GM19023 (cell line): ENCODE data around the gene TCN2.
A peak's percentile ranks its signal among the peaks of the same experiment; 100 is the strongest.
"Not testable (repeated sequence)": the region's sequence is repeated elsewhere in the genome, so short reads cannot be mapped to it uniquely, and the experiment has no call there.

ENCODE experiments used
- ATAC-seq: cut with Tn5 transposase; IDR thresholded peaks from one replicate; pipeline ENCODE4 v1.9.1; 2021; ENCODE audit warnings: mild to moderate bottlenecking, moderate library complexity; ENCODE audit not compliant: unreplicated experiment

The TCN2 gene

GRCh38 chr22:30575859-30576258, 31.1 kb upstream of the TCN2 start:
- ATAC-seq, result no peak

- ATAC-seq, result no peak
These were observed 28.5 kb upstream of the TCN2 start for GRCh38 chr22:30578481-30578880.

GRCh38 chr22:30580896-30581295, 26.1 kb upstream of the TCN2 start:
- ATAC-seq, result no peak

- ATAC-seq, result no peak
These were observed 24.9 kb upstream of the TCN2 start for GRCh38 chr22:30582051-30582450.

- ATAC-seq, result no peak
These were observed 24.0 kb upstream of the TCN2 start for GRCh38 chr22:30582788-30583545.

GRCh38 chr22:30584441-30584840, 22.5 kb upstream of the TCN2 start:
- ATAC-seq, result no peak

GRCh38 chr22:30586414-30586813, 20.6 kb upstream of the TCN2 start:
- ATAC-seq, result no peak

- ATAC-seq, result no peak
These were observed 15.8 kb upstream of the TCN2 start for GRCh38 chr22:30591191-30591587.

- peak; percentile 98 for ATAC-seq
These were observed 15.2 kb upstream of the TCN2 start, which contains the start of gene PES1 for GRCh38 chr22:30591588-30592359. TSS of gene PES1 (minus strand) at chr22:30591910. CDS start at chr22:30591833, 77 bp downstream.

- ATAC-seq, result not testable (repeated sequence)
These were observed 14.6 kb upstream of the TCN2 start for GRCh38 chr22:30592360-30592713.

- ATAC-seq, result no peak
These were observed 10.8 kb upstream of the TCN2 start for GRCh38 chr22:30596199-30596598.

- ATAC-seq, result no peak
These were observed 10.1 kb upstream of the TCN2 start for GRCh38 chr22:30596886-30597285.

- ATAC-seq, result no peak
These were observed 8.0 kb upstream of the TCN2 start for GRCh38 chr22:30598986-30599385.

GRCh38 chr22:30600921-30601320, 6.1 kb upstream of the TCN2 start:
- ATAC-seq, result no peak

GRCh38 chr22:30601464-30601863, 5.5 kb upstream of the TCN2 start:
- ATAC-seq, result no peak

GRCh38 chr22:30602049-30602448, 4.9 kb upstream of the TCN2 start:
- ATAC-seq, result no peak

- no peak for ATAC-seq
These were observed 3.2 kb upstream of the TCN2 start for GRCh38 chr22:30603801-30604200.

- no peak for ATAC-seq
These were observed 2.3 kb upstream of the TCN2 start for GRCh38 chr22:30604723-30605122.

- no peak for ATAC-seq
These were observed 1.4 kb upstream of the TCN2 start for GRCh38 chr22:30605449-30606110.

GRCh38 chr22:30607300-30607930, 441 bp downstream of the TCN2 start:
- no peak for ATAC-seq

- no peak for ATAC-seq
These were observed 965 bp downstream of the TCN2 start for GRCh38 chr22:30607939-30608338.
